ENCODE data around the gene SPATA31A1. TPM values are rescaled to one million over a fixed set of nuclear protein-coding genes. Genes with fewer than 3 reads are reported as not detected.
"Not testable (repeated sequence)": the region's sequence is repeated elsewhere in the genome, so short reads cannot be mapped to it uniquely, and the experiment has no call there.

The SPATA31A1 gene
- not detected for total RNA-seq

DNA sequence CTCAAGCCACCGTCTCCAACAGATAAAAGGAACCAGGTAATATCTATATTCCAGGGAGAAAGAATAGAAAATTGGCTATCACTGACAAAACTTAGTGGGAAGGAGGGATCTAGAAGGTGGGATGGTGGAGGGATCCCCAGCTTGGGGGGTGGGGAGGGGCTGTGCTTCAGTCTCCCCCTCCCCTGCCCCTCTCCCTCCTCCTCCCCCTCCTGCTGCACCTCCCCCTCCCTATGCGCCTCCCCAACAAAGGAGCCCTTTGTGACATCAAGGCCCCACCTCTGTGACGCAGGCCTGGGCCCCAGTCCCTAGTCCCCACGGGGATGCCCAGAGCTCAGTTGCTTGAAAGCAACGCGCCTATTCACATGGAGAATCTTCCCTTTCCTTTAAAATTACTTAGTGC lies at the start of gene SPATA31A1:
Gene SPATA31A1, plus strand, starts transcription at position 301 of the 400 bp plus-strand sequence. Its CDS starts 62 bp downstream, at position 363.
- FAIRE-seq; DNase-seq (ENCODE audit: low spot score in 2 of 2): not testable (repeated sequence)

- not testable (repeated sequence) for FAIRE-seq; DNase-seq (ENCODE audit: low spot score in 2 of 2)
These were observed 52.1 kb downstream of the SPATA31A1 start for GRCh38 chr9:39407261-39408204.

GRCh38 chr9:39411254-39411940 lies 55.9 kb downstream of the SPATA31A1 start:
- not testable (repeated sequence) for FAIRE-seq; DNase-seq (ENCODE audit: low spot score in 2 of 2)

Other genes starting within 250 kb of the SPATA31A1 start
- gene CNTNAP3, start 67.5 kb upstream of the SPATA31A1 start, total RNA-seq: 29.3 TPM

All from frontal cortex (tissue), 4 donors.